ENCODE measurements around the gene ZFAND2A. TPM values are rescaled to one million over a fixed set of nuclear protein-coding genes. Genes with fewer than 3 reads are reported as not detected.
"Not testable (repeated sequence)": the region's sequence is repeated elsewhere in the genome, so short reads cannot be mapped to it uniquely, and the experiment has no call there.

ZFAND2A gene
- polyA plus RNA-seq, 3 donors: 30.6 to 126 (median 35.1) TPM

DNA sequence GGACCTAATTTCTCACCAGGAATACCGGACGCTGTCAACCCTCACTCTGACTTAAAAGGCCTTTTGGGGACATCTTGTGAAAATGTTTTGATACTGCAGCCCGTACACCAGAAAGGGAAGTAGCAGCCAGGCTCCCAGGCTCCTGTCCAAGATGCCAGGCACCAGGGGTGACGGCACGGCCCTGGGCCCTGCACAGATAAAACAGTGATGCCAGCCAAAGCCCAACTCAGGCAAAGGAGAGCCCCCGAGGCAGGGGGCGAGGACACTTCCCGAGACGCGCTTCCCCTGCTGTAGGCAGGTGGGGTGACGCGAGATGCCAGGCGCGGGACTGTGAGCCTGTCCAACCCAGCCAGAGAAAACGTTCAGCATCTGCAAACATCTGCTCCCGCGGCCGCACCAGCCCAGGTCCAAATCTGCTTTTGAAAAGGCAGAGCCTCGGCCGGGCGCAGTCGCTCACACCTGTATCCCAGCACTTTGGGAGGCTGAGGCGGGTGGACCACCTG lies 15.7 kb downstream of the ZFAND2A start:
- H3K27me3 Mint-ChIP-seq (ENCODE audit: low read depth in 3 of 3): peaks cover 0 to 6% (median 5%) of the 10 kb centered on the region in 3 donors
- intact Hi-C loops (cut with micrococcal nuclease): loop anchor here in 1 of 2 donors (5.0 kb wide), 1 partner anchor 57 kb away; the partner anchor contains the start of gene GPER1
- Histone ChIP-seq H3K9me3 (replicated peaks in 1 of 2; ENCODE audit: control insufficient read depth in 1 of 2, insufficient read depth in 1 of 2, low read length in 2 of 2) (no peaks in the 10 kb centered on the region), H3K27ac (ENCODE audit: low read depth in 1 of 2, low read length in 2 of 2) (no peak overlapping the region), H3K9ac (ENCODE audit: insufficient read depth, low read length, poor library complexity, severe bottlenecking) (no peak overlapping the region), H3K4me1 (ENCODE audit: control insufficient read depth in 1 of 2, insufficient read depth in 2 of 2, low read length in 2 of 2) (peaks cover 0 to 5% of the 10 kb centered on the region in 2 donors), H3K4me3 (replicated peaks in 1 of 3; ENCODE audit: low read depth in 2 of 3, low read length in 3 of 3) (no peak overlapping the region), H3K36me3 (replicated peaks in 1 of 2; ENCODE audit: control insufficient read depth in 1 of 2, insufficient read depth in 2 of 2, low read length in 2 of 2) (peaks cover 2 to 3% of the 10 kb centered on the region in 2 donors), H3K27me3 (ENCODE audit: control insufficient read depth in 2 of 2, insufficient read depth in 2 of 2, low read length in 2 of 2) (no peaks in the 10 kb centered on the region), H3K4me2 (replicated peaks; ENCODE audit: extremely low read depth, low read length, poor library complexity, severe bottlenecking) (no peak overlapping the region), H2AFZ (ENCODE audit: insufficient read depth, low read depth, low read length, poor library complexity, severe bottlenecking) (peak overlapping the region; percentile 37), H3K79me2 (ENCODE audit: insufficient read depth, low read length) (no peaks in the 10 kb centered on the region), H4K20me1 (ENCODE audit: insufficient read depth, low read length) (no peaks in the 10 kb centered on the region)
- peak; percentile 36 to 52 (median 50) for DNase-seq
- TF ChIP-seq, protein P1, sequence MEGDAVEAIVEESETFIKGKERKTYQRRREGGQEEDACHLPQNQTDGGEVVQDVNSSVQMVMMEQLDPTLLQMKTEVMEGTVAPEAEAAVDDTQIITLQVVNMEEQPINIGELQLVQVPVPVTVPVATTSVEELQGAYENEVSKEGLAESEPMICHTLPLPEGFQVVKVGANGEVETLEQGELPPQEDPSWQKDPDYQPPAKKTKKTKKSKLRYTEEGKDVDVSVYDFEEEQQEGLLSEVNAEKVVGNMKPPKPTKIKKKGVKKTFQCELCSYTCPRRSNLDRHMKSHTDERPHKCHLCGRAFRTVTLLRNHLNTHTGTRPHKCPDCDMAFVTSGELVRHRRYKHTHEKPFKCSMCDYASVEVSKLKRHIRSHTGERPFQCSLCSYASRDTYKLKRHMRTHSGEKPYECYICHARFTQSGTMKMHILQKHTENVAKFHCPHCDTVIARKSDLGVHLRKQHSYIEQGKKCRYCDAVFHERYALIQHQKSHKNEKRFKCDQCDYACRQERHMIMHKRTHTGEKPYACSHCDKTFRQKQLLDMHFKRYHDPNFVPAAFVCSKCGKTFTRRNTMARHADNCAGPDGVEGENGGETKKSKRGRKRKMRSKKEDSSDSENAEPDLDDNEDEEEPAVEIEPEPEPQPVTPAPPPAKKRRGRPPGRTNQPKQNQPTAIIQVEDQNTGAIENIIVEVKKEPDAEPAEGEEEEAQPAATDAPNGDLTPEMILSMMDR (IDR thresholded peaks at IDR 0.05): peak; percentile 41
- WGBS (ENCODE audit: insufficient coverage): 46% methylated on average over 20 of the region's 23 CpGs
- H3K9me3 Mint-ChIP-seq: peaks cover 0 to 1% (median 0%) of the 10 kb centered on the region in 7 donors
- H3K27ac Mint-ChIP-seq: peak overlapping the region in 1 of 7 donors; percentile 48
- H3K4me1 Mint-ChIP-seq: peaks cover 5% of the 10 kb centered on the region
- H3K36me3 Mint-ChIP-seq: peaks cover 0 to 3% of the 10 kb centered on the region in 2 donors
- H3K4me3 Mint-ChIP-seq: no peak overlapping the region

DNA sequence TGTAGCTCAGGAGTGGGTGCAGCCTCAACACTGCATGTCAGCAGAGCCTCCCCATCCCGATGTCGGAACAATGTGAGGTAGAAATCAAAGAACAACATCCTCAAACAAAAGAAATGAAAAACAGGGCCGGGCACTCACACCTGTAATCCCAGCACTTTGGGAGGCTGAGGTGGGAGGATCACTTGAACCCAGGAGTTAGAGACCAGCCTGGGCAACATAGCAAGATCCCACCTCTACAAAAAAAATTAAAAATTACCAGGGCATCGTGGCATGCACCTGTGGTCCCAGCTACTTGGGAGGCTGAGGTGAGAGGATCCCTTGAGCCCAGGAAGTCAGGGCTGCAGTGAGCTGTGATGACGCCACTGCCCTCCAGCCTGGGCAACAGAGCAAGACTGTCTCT lies 17.0 kb downstream of the ZFAND2A start:
- not testable (repeated sequence) for H3K9me3 Mint-ChIP-seq; H3K27ac ChIP-seq (ENCODE audit: low read depth in 1 of 2, low read length in 2 of 2); H3K27me3 Mint-ChIP-seq (ENCODE audit: low read depth in 3 of 3); DNase-seq; H4K20me1 ChIP-seq (ENCODE audit: insufficient read depth, low read length); H3K4me1 Mint-ChIP-seq; H3K4me2 ChIP-seq (replicated peaks; ENCODE audit: extremely low read depth, low read length, poor library complexity, severe bottlenecking); H3K27ac Mint-ChIP-seq; H3K79me2 ChIP-seq (ENCODE audit: insufficient read depth, low read length); H3K27me3 ChIP-seq (ENCODE audit: control insufficient read depth in 2 of 2, insufficient read depth in 2 of 2, low read length in 2 of 2); H3K4me3 ChIP-seq (replicated peaks in 1 of 3; ENCODE audit: low read depth in 2 of 3, low read length in 3 of 3); H3K9me3 ChIP-seq (replicated peaks in 1 of 2; ENCODE audit: control insufficient read depth in 1 of 2, insufficient read depth in 1 of 2, low read length in 2 of 2); H3K4me3 Mint-ChIP-seq; H2AFZ ChIP-seq (ENCODE audit: insufficient read depth, low read depth, low read length, poor library complexity, severe bottlenecking); H3K9ac ChIP-seq (ENCODE audit: insufficient read depth, low read length, poor library complexity, severe bottlenecking); H3K36me3 Mint-ChIP-seq; H3K36me3 ChIP-seq (replicated peaks in 1 of 2; ENCODE audit: control insufficient read depth in 1 of 2, insufficient read depth in 2 of 2, low read length in 2 of 2)
- peaks cover 5 to 10% of the 10 kb centered on the region in 2 donors for H3K4me1 ChIP-seq (ENCODE audit: control insufficient read depth in 1 of 2, insufficient read depth in 2 of 2, low read length in 2 of 2)
- WGBS (ENCODE audit: insufficient coverage): 100% methylated on average over 1 of the region's 5 CpGs
- intact Hi-C loops (cut with micrococcal nuclease): loop anchor here in 1 of 2 donors (5.0 kb wide), 1 partner anchor 56 kb away; the partner anchor contains the start of gene GPER1
